Lower leg skin (tissue), 4 donors: ENCODE results near the gene CDH26. TPM values are rescaled to one million over a fixed set of nuclear protein-coding genes. Genes with fewer than 3 reads are reported as not detected.

Experiments used
- DNase-seq, 2 donors: peaks; one replicate each; pipeline ENCODE4 v3.0.0-alpha.2; 2019; ENCODE audit warnings: low spot score in 2 of 2
- H3K4me3 ChIP-seq: fragments of 200-600 bp; sonication (generic); 2 replicates; pipeline ENCODE4 v1.5.1; 2017; ENCODE audit warnings: mild to moderate bottlenecking, low read depth; ENCODE audit not compliant: poor library complexity, severe bottlenecking
- POLR2A ChIP-seq, 2 donors: fragments of 450-650 bp; IDR thresholded peaks; one replicate each; pipeline ENCODE4 v1.6.1; 2016 to 2017; ENCODE audit warnings: antibody characterized with exemption in 2 of 2, mild to moderate bottlenecking in 1 of 2, moderate library complexity in 1 of 2
- WGBS, 2 donors: methylation state at CpG; one replicate each; pipeline ENCODE4 v1.1.5; 2018; 5-methylcytosine and 5-hydroxymethylcytosine counted together
- intact Hi-C: fragments of 100-400 bp; cut with DNase I; formaldehyde crosslinking; loops from one replicate; pipeline ENCODE4 v1.15.0; 2023; ENCODE audit warnings: low total_unique reads
- total RNA-seq, 4 donors: library from RNA; depleted of rRNA; stranded (reverse); fragments of >200 nt; gene quantifications; one replicate each; pipeline ENCODE4 v1.1.0, GENCODE V29; 2016
- TF ChIP-seq, protein P1 (sequence below), 3 donors: fragments of 450-650 bp; IDR thresholded peaks; one replicate each; pipeline ENCODE4 v1.5.1; 2016; ENCODE audit warnings: antibody characterized with exemption in 3 of 3, mild to moderate bottlenecking in 3 of 3, moderate library complexity in 2 of 3

CDH26 gene
- total RNA-seq, 4 donors from 2014 or later: 1.1 to 10.6 (median 1.8) TPM

DNA sequence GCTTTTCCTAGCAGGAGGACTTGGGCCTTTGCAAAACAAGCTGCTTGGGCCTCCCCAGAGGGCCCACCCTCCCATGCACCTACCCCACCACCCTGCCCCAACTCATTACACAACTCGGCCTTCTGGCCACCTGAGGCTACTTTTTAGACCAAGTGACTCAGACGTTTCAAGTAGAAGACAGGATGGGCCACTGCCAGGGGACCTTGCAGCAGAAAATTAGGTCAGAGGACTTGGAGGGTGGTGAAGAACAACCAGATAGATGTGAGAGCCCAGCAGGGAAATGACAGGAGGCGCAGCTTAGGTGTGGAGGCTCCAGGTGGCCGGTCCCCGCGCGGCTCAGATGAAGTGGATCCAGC lies 19.5 kb upstream of the CDH26 start:
- peak in 1 of 2 donors; percentile 88 for DNase-seq
- no peak overlapping the region for H3K4me3 ChIP-seq
- no peak for TF ChIP-seq POLR2A (IDR thresholded peaks at IDR 0.05)
- TF ChIP-seq, protein P1, sequence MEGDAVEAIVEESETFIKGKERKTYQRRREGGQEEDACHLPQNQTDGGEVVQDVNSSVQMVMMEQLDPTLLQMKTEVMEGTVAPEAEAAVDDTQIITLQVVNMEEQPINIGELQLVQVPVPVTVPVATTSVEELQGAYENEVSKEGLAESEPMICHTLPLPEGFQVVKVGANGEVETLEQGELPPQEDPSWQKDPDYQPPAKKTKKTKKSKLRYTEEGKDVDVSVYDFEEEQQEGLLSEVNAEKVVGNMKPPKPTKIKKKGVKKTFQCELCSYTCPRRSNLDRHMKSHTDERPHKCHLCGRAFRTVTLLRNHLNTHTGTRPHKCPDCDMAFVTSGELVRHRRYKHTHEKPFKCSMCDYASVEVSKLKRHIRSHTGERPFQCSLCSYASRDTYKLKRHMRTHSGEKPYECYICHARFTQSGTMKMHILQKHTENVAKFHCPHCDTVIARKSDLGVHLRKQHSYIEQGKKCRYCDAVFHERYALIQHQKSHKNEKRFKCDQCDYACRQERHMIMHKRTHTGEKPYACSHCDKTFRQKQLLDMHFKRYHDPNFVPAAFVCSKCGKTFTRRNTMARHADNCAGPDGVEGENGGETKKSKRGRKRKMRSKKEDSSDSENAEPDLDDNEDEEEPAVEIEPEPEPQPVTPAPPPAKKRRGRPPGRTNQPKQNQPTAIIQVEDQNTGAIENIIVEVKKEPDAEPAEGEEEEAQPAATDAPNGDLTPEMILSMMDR (IDR thresholded peaks at IDR 0.05): no peak
- 71 to 73% methylated on average over 7 of the region's 7 CpGs for WGBS, 2 donors
- intact Hi-C loops: no loop called here

DNA sequence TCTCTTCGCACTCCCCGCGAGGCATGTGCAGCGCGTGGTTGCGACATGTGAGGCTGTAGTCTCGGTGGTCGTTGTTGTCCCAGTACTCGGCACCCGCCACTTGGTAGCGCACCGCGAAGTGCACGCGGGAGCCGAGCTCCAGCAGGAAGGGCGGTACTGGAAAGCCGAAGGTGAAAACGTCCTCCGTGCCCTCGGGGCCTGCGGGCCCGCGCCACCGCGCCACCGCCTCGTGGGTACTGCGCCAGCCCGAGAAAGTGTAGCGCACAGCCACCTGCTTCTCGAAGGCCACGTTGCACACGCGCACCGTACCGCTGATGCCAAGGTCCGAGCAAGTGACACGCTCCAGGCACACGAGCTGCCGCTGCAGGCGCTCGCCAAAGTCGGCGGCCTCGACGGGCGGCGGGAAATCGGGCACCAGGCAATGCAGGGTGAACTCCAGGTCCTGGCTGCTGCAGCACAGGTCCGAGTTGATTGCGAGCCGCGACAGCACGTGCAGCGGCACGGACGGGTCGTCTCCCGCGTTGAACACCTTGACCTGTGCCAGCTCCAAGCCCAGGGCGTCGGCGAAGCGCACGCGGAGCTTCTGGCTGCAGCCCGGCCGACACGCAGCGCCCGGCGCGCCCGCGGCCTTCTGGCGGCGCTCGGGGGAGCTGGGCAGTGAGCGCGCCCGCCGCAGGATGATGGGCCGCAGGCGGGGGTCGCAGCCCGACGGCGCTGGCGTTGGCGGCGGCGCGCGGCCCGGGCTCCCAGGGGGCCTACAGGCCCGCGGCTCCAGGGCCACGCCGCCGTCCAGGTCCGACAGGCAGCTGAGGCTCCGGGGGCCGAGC lies 19.0 kb upstream of the CDH26 start:
- DNase-seq: no peak
- TF ChIP-seq, protein P1 (IDR thresholded peaks at IDR 0.05): no peak
- no peak for TF ChIP-seq POLR2A (IDR thresholded peaks at IDR 0.05)
- H3K4me3 ChIP-seq: peak overlapping the region; percentile 60
- intact Hi-C loops: no loop called here
- 54 to 66% methylated on average over 68 to 88 of the region's 104 CpGs for whole genome bisulfite sequencing, 2 donors

DNA sequence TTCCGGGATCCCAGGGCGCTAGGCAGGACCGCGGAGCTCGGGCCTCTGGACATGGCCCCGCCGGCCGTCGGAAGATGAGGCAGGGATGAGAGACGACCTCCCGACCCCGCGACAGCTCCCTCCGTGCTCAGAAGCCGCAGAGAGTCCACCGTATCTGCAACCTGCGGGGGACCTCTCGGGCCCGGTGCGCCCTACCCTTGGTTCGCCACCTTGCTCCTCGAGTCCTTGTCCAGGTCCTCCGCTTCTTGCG lies 18.4 kb upstream of the CDH26 start:
- TF ChIP-seq POLR2A (IDR thresholded peaks at IDR 0.05): no peak
- TF ChIP-seq, protein P1 (IDR thresholded peaks at IDR 0.05): no peak
- intact Hi-C loops: no loop called here
- 0 to 1% methylated on average over 8 to 24 of the region's 24 CpGs for WGBS, 2 donors

DNA sequence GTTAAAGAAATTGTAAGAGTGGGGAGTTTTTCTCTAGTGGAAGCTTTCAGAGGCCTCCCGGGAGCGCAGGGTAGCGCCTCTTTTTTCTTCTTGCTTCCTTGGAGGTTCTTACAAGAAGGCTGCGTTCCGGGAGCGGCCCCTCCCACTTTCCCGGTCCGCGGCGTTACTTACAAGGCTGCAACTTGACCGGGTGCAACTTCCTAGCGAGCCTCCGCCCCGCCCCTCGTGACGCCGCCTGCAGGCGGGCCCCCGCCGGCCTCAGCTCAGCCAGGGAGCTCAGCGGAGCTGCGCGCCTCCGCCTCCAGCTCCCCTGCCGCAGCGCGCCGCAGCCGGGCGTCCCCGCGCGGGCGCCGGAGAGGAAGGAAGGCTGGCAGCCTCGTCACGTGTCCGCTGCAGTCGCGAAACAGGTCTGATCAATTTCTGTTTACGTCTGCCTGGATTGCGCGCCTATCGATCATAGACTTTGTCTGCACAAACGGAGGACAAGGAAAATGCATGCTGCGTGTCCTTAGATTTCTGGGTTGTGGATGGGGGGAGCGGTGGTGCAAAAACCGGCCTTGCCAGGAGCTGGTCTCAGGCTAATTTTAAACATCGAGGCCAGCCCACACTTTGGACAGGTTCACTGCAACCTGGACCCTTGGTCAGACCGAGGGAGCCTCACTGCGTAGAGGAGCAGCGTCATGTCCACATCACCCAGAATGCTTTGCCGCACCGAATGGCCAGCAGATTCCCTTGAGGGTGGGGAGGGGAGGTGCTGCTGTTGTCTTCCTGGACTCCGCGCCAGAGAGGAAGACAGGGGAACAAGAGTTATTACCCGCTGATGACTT lies 17.9 kb upstream of the CDH26 start, which contains the start of the genes FAM217B and PPP1R3D:
FAM217B (plus strand) TSS at position 261 of the 827 bp plus-strand sequence. CDS start 3,555 bp downstream, outside the sequence.
PPP1R3D (minus strand) TSS at position 177 of the 827 bp plus-strand sequence. CDS start 374 bp downstream, outside the sequence.
- TF ChIP-seq, protein P1 (IDR thresholded peaks at IDR 0.05): no peak
- TF ChIP-seq POLR2A (IDR thresholded peaks at IDR 0.05): peak in 1 of 2 donors; percentile 26
- DNase-seq: peak; percentile 97 to 99
- peak within 1 kb of the TSS; percentile 60 for H3K4me3 ChIP-seq
- WGBS, 2 donors: 0 to 1% methylated on average over 30 to 46 of the region's 57 CpGs
- intact Hi-C loops: no loop called here

More for the DNA sequence above, 18.4 kb upstream of the CDH26 start:
- peak overlapping the region; percentile 60 for H3K4me3 ChIP-seq
- DNase-seq: no peak

DNA sequence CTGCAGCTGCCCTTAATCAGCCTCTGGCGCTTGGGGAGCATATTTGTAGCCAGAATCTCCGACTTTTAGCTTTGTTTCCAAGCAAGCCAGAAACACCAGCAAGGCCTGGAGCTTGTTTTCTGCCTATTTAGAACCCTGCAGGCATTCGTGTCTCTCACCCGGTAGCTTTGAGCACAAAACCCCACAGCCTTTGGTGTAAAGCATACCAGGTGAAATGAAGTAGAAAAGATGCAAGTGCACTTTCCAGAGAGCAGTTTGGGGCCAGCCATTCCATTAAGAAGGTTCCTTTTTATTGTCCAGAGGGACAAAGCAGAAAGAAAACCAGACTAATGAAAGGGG lies 17.3 kb upstream of the CDH26 start:
- TF ChIP-seq POLR2A (IDR thresholded peaks at IDR 0.05): no peak
- TF ChIP-seq, protein P1 (IDR thresholded peaks at IDR 0.05): no peak
- H3K4me3 ChIP-seq: peak overlapping the region; percentile 60
- intact Hi-C loops: no loop called here
- WGBS, 2 donors: 0% methylated on average over 4 of the region's 4 CpGs
- no peak for DNase-seq
